Activated CD4-positive, CD25-positive, alpha-beta regulatory T cell treated with anti-CD3 and anti-CD28 coated beads, Interleukin-2, amount 50 U/mL, for 24 hours (primary cell): ENCODE results near the gene NUDCD2.
"Not testable (repeated sequence)": the region's sequence is repeated elsewhere in the genome, so short reads cannot be mapped to it uniquely, and the experiment has no call there.

Experiments used
- ATAC-seq, 2 donors: fragments of 150-1000 bp; cut with Tn5 transposase; one replicate each; pipeline ENCODE4 v1.10.0; 2021; ENCODE audit warnings: mild to moderate bottlenecking in 1 of 2, moderate library complexity in 1 of 2

Gene NUDCD2

GRCh38 chr5:163415673-163416072 lies 44.2 kb downstream of the NUDCD2 start:
- not testable (repeated sequence) for ATAC-seq

GRCh38 chr5:163410505-163410904 lies 49.4 kb downstream of the NUDCD2 start:
- ATAC-seq: no peak

GRCh38 chr5:163409384-163409783 lies 50.5 kb downstream of the NUDCD2 start:
- no peak for ATAC-seq

GRCh38 chr5:163408311-163408923 lies 51.5 kb downstream of the NUDCD2 start:
- ATAC-seq: peak; percentile 71 to 81

- ATAC-seq: no peak
Observed at GRCh38 chr5:163407034-163407655, 52.8 kb downstream of the NUDCD2 start.

GRCh38 chr5:163404364-163405173 lies 55.3 kb downstream of the NUDCD2 start:
- ATAC-seq: no peak

- no peak for ATAC-seq
Observed at GRCh38 chr5:163402007-163402406, 57.9 kb downstream of the NUDCD2 start.

GRCh38 chr5:163401271-163401670 lies 58.6 kb downstream of the NUDCD2 start:
- no peak for ATAC-seq

- no peak for ATAC-seq
Observed at GRCh38 chr5:163399923-163400322, 60.0 kb downstream of the NUDCD2 start.

- ATAC-seq: no peak
Observed at GRCh38 chr5:163397354-163397753, 62.5 kb downstream of the NUDCD2 start.

- not testable (repeated sequence) for ATAC-seq
Observed at GRCh38 chr5:163396818-163397340, 63.0 kb downstream of the NUDCD2 start.
